ENCODE measurements around the gene KLRF2. TPM values are rescaled to one million over a fixed set of nuclear protein-coding genes. Genes with fewer than 3 reads are reported as not detected.

Gene KLRF2
- total RNA-seq (2022; extraction: Qiagen RNA extraction; ENCODE audit: low read depth) = not detected in 5 replicates

GRCh38 chr12:9881246-9881645, at the start of gene KLRF2:
Gene KLRF2 (plus strand): TSS chr12:9881489. CDS start chr12:9881596, 107 bp downstream.

GRCh38 chr12:9869307-9870161, 11.8 kb upstream of the KLRF2 start, which contains the start of gene CLEC2B:
Gene CLEC2B (minus strand): TSS chr12:9869354.

GRCh38 chr12:9932270-9932669, 51.0 kb downstream of the KLRF2 start, which contains the start of gene CLEC2A:
Gene CLEC2A (minus strand): TSS chr12:9932370. CDS start chr12:9932329, 41 bp downstream.

Other genes starting within 250 kb of the KLRF2 start
- 0.24 to 0.60 TPM (median 0.38 TPM) in 5 replicates for gene CLEC2D, start 211.8 kb upstream of the KLRF2 start, total RNA-seq (2022; extraction: Qiagen RNA extraction; ENCODE audit: low read depth)
- gene CLECL1, start 148.4 kb upstream of the KLRF2 start, total RNA-seq (2022; extraction: Qiagen RNA extraction; ENCODE audit: low read depth) = not detected in 5 replicates
- not detected in 5 replicates for gene CD69, start 120.6 kb upstream of the KLRF2 start, total RNA-seq (2022; extraction: Qiagen RNA extraction; ENCODE audit: low read depth)
- not detected in 5 replicates for gene KLRF1, start 54.0 kb upstream of the KLRF2 start, total RNA-seq (2022; extraction: Qiagen RNA extraction; ENCODE audit: low read depth)
- 0.98 to 3.1 TPM (median 1.3 TPM) in 5 replicates for gene CLEC2B, start 12.1 kb upstream of the KLRF2 start, total RNA-seq (2022; extraction: Qiagen RNA extraction; ENCODE audit: low read depth)
- gene CLEC2A, start 50.9 kb downstream of the KLRF2 start, total RNA-seq (2022; extraction: Qiagen RNA extraction; ENCODE audit: low read depth) = not detected in 5 replicates
- gene CLEC12A, start 89.9 kb downstream of the KLRF2 start, total RNA-seq (2022; extraction: Qiagen RNA extraction; ENCODE audit: low read depth) = not detected in 5 replicates
- gene CLEC1B, start 117.6 kb downstream of the KLRF2 start, total RNA-seq (2022; extraction: Qiagen RNA extraction; ENCODE audit: low read depth) = not detected in 5 replicates
- gene CLEC12B, start 129.1 kb downstream of the KLRF2 start, total RNA-seq (2022; extraction: Qiagen RNA extraction; ENCODE audit: low read depth) = not detected in 5 replicates
- not detected in 5 replicates for gene CLEC9A, start 149.2 kb downstream of the KLRF2 start, total RNA-seq (2022; extraction: Qiagen RNA extraction; ENCODE audit: low read depth)
- gene CLEC1A, start 217.5 kb downstream of the KLRF2 start, total RNA-seq (2022; extraction: Qiagen RNA extraction; ENCODE audit: low read depth) = not detected in 5 replicates
- not detected in 5 replicates for gene CLEC7A, start 248.7 kb downstream of the KLRF2 start, total RNA-seq (2022; extraction: Qiagen RNA extraction; ENCODE audit: low read depth)

All from A549 treated with ZK216348 at 1 μM for 4 hours (cell line).